GM23248 (cell line): Measurements from ENCODE around the gene TYW3.

ENCODE experiments used
- EZH2 ChIP-seq: fragments of 200-600 bp; sonication (generic); IDR thresholded peaks from 2 replicates; pipeline ENCODE4 v1.6.1; 2018; ENCODE audit warnings: antibody characterized with exemption, mild to moderate bottlenecking; ENCODE audit not compliant: insufficient read depth, poor library complexity, severe bottlenecking
- EZH2phosphoT487 ChIP-seq: fragments of 200-600 bp; sonication (generic); IDR thresholded peaks from 2 replicates; pipeline ENCODE4 v1.6.1; 2018; ENCODE audit warnings: antibody characterized with exemption, moderate library complexity, mild to moderate bottlenecking, low read depth; ENCODE audit not compliant: insufficient read depth

DNA sequence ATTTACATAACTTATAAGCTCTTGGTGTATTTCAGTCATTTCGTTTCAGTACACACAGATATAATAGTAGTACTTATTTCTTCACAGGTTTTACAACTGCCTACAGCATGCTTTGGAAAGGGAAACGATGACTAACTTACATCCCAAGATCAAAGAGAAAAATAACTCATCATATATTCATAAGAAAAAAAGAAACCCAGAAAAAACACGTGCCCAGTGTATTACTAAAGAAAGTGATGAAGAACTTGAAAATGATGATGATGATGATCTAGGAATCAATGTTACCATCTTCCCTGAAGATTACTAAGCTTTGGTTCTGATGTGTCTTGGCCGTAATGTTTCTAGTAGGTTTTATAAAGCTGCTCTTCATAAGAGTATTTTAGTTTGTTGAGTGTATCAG lies 30.9 kb downstream of the TYW3 start:
- TF ChIP-seq EZH2 (no peak), EZH2phosphoT487 (no peak)
